NCI-H1694 (cell line): ENCODE measurements around the gene ECD.

Experiments used
- DNase-seq: peaks from one replicate; lab custom pipeline; 2025; lab: John Stamatoyannopoulos, UW

ECD gene

DNA sequence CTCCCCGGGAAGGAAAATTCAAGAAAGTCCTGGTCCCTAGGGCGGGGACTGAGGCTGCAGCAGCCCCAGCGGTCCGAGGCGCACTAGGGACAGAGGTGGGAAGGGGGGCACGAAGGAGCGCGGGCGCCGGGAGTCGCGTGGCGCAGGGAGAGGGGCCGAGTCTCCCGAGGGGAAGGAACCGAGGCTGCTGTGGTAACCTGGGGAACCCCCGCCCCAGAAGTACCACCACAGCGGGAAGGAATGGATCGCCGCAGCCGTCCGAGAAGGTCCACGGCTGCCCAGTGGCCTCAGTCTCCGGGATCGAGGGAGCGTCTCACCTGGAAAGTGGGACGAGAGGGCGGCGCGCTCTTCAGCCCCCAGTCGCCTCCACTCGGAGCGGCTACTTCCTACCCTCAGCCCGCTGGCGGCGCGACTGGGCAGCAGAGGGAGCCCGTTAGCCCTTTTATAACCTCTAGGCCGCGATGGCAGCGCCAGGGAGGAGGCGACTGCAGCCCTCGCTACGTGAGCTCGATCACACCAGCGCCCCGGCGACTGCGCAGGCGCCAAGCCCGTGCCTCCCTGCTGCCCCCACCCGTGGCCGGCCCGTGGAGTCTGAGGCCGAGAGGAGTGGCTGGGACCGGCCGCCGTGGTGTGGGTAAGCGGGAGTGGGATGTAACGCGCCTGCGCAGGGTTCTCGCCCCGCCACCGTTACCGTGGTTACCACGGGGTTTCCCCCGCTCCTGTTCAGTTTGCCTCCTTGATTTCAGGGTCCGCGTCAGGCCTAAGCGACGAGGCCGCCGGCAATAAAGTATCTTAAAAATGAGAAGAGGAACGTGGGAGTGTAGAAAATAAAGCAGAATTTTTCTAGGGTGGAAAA is 71.1 kb downstream of the ECD start, which contains the start of gene P4HA1:
Gene P4HA1, minus strand, starts transcription at position 418 of the 856 bp plus-strand sequence. CDS start 21,983 bp downstream, outside the sequence.
- DNase-seq = peak; percentile 77

DNA sequence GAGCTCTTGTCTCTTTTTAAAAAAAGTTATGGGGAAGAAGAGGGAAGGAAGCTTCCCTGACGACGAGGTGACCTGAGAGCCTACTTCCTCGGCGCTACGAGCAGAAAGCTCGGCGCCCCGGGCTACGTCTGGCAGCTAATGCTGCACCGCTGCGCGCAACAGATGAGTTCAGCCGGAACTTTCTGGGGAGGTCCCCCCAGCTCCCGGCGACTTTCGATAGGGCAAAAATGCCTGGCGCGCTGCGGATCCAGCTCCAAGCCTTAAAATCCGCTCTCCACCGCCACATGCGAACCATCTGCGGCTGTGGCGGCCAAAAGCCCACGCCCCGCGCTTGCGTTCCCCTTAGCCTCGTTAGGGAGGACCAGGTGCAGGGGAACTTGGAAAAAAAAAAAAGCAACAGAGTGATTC is 71.8 kb downstream of the ECD start:
- peak; percentile 17 for DNase-seq

GRCh38 chr10:73095481-73096021 is 72.3 kb downstream of the ECD start:
- DNase-seq = no peak

DNA sequence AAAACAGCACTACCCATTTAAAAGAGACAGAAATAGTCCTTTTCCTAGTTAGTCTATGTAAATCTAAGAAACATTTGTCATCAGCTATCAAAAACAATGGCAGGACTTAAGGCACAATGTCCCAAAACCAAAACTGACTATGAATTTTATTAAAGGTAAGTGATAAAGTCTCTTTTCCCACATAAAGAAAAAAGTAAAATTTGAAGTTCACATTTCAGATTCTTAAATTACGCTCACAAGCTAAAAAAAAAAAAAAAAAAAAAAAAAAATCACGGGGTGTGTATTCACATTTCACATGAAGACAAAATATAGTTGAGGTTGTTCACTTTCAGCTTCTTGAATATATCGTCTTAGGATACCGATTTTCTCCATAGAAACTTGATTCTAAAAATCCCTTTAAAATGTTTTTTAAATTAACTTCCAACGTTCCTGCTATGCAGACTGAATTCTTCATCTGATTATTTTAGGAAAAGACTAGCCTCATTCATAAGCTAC is 72.8 kb downstream of the ECD start:
- no peak for DNase-seq

DNA sequence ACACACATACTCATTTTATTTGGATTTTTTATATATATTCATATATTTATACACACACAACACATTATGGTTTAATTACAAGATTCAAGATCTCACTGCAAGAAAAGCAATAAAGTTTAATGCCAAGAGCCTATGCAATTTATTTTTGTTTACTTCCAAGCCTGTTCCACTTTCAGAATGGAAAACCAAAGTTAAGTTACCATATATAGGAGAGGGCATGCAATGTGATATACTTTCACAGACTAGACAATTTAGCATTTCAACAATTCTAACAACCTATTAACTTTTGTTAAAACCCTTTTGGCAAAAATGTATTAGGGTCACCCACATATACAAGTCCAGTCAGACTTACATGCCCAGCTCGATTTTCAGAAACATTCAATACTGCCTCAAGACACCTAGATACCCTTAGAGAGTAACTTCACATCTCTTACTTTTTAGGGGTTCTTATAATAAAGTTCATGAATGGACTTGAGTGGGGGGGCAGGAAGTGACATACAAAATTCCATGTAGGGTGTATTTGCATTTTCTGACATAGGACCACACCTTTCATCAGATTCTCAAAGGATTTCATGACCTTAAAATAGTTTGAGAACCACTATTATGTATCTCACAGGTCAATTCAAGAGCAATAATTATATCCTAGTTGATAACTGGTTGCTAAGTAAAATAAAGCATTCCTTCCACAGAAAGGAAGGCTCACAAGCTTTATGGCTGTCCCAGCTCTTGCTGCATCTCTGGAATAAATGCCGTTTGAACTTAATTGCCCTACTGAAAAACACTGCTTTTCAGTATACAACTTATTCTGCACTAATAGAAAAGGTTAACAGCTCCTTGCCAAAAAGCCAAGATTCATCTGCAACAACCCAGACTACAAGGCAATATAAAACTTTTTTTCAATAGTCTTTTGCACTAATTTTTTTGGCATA is 73.6 kb downstream of the ECD start:
- DNase-seq = no peak

GRCh38 chr10:73092830-73093229 is 75.0 kb downstream of the ECD start:
- no peak for DNase-seq

- no peak for DNase-seq
These were observed 79.5 kb downstream of the ECD start for GRCh38 chr10:73088304-73088703.

GRCh38 chr10:73086816-73087215 is 81.0 kb downstream of the ECD start:
- DNase-seq = no peak

GRCh38 chr10:73084209-73084608 is 83.6 kb downstream of the ECD start:
- no peak for DNase-seq
